Subcutaneous adipose tissue (tissue), 4 donors: ENCODE measurements around the gene TLR10. TPM values are rescaled to one million over a fixed set of nuclear protein-coding genes. Genes with fewer than 3 reads are reported as not detected.

Experiments
- total RNA-seq, 4 donors: library from RNA; depleted of rRNA; stranded (reverse); fragments of >200 nt; gene quantifications; one replicate each; pipeline ENCODE4 v1.1.0, GENCODE V29; 2016
- TF ChIP-seq, protein P1 (sequence below): fragments of 450-650 bp; IDR thresholded peaks from one replicate; pipeline ENCODE4 v1.5.1; 2016; ENCODE audit warnings: low read depth, mild to moderate bottlenecking, control low read depth, antibody characterized with exemption, moderate library complexity

The TLR10 gene
- total RNA-seq, 4 donors from 2014 or later = 0.34 to 2.1 (median 0.44) TPM; not detected in 1

DNA sequence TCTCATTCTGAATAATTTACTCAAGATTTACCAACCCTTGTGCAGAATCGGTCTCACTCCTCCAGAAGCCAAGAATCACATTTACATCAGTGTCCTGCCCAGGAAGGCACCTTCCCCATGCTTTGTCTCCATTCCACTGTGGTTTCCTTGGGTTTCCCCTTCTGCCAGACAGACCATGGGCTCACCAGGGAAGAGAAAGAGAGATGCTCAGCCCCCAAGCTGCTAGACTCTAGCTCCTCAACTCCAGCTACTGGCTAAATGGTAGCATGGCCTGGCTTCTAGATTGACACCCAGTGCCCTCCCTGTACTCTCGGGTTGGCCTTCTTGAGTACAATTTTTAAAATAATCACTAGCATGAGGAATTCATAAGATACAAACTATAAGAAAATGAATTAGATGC, 12.9 kb downstream of the TLR10 start:
- TF ChIP-seq, protein P1, sequence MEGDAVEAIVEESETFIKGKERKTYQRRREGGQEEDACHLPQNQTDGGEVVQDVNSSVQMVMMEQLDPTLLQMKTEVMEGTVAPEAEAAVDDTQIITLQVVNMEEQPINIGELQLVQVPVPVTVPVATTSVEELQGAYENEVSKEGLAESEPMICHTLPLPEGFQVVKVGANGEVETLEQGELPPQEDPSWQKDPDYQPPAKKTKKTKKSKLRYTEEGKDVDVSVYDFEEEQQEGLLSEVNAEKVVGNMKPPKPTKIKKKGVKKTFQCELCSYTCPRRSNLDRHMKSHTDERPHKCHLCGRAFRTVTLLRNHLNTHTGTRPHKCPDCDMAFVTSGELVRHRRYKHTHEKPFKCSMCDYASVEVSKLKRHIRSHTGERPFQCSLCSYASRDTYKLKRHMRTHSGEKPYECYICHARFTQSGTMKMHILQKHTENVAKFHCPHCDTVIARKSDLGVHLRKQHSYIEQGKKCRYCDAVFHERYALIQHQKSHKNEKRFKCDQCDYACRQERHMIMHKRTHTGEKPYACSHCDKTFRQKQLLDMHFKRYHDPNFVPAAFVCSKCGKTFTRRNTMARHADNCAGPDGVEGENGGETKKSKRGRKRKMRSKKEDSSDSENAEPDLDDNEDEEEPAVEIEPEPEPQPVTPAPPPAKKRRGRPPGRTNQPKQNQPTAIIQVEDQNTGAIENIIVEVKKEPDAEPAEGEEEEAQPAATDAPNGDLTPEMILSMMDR = no peak

DNA sequence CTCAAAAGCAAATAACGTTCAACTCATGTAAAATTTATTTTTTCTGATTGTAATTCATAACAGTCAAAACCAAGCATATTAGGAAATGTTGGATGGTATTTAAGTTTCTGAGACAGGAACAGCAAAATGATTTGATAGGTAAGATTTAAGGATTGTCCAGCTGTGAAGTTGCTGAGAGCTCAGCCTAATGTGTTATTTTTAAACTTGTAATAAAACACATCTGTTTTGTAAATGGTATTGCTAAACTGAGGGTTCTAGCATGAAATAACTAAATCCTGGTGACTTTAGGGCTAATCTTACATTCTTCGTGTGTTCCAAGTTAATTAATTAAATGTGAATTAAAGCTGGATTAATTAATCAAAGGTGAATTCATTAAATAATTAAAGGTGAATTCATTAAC, 13.3 kb downstream of the TLR10 start:
- TF ChIP-seq, protein P1 = no peak

DNA sequence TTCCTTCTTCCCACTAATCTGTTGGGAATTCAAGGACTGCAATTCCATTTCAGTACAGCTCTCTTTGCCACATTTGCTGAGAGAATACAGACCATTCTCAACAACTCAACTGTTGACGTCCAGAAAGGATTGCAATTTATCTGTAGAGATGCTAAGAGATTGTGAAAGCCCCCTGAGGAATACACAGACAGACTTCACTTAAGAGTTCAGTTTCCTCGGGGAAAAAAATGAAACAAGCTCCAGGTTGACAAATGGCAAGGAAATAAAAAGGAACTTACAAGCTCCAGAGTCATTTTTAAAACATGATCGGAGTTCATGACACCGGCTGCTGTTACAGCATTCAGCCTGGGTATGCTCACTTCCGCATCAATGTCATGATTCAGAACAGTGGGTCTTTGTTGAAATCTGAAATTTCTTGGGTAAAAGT, 13.8 kb downstream of the TLR10 start:
- TF ChIP-seq, protein P1 = no peak

DNA sequence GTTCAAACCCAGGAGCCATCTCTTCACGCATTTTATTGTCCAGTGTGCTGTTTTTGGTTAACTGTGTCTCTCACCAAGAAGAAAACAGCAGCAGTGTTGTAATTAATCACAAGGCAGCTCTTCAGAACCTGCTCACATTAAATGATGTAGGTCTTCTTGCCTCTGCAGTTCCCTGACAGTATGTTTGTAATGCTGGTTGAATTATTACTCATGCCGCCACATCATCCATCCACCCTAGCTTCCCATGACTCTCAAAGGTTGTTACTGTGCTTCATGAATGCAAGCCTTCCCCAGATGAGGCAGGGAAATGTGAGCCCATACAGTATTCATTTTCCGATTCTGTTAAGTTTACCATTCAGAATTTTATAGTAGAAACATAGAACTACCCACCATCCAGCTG, 17.4 kb downstream of the TLR10 start:
- TF ChIP-seq, protein P1 = no peak

DNA sequence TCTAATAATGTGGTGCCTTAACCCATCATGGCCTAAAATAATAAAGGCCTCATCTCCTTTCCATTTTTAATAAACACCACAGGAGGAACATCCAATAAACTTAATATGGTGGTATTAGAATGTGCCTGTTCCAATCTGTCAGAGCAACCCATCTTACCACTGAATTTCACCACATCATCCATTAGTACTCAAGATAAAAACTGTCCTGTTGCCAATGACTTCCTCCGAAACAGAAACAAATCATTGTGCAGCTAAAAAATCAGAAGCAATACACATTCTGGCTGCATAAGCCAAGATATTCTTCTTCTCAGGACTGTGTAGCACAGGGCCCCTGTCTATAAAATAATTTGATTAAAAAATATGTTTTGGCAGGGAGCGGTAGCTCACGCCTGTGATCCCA, 18.5 kb downstream of the TLR10 start:
- TF ChIP-seq, protein P1 = no peak

DNA sequence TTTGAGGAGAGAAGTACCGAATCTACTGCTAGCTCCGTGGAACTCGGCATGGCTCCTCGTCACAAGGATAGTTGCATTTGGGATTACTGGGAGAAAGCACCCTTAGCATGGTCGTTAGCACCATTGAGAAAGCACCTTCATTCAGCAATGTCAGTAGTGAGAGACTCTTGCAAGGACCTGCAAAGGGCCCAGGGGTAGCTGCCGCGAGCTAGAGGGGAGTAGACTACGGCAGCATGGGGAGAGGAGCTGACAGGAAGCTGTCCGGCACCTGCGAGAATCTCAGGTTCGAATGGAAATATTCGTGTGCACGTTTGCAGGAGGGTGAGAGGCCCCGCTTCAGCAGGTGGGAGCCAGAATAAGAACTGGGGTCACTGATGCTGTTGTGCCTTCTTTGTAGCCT, 20.2 kb downstream of the TLR10 start:
- TF ChIP-seq, protein P1 = no peak

DNA sequence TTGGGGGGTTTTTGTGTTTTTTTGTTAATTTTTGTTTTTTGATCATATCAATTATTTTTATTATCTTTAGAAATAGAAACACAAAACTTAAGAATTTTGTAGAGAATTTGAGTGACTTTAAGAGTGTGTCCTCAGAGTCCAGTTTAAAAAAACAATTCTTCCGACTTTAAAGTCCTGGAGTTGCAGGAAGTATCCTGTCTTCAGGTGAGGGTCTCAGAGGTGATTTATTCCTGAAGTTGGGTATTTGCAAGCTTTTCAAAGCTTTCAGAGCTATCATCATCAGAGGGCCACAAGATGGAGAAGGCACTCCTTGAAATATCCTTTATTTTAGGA, 23.0 kb downstream of the TLR10 start:
- TF ChIP-seq, protein P1 = no peak
